HCT116 (cell line): ENCODE results near the gene PRSS33. TPM values are rescaled to one million over a fixed set of nuclear protein-coding genes. Genes with fewer than 3 reads are reported as not detected.

Experiments
- ATAC-seq: fragments of 200-7000 bp; cut with Tn5 transposase; 2 replicates; pipeline ENCODE4 v1.9.1; 2020; ENCODE audit warnings: mild to moderate bottlenecking, moderate library complexity
- BruUV-seq: library from RNA; stranded (reverse); fragments of 400-500 nt; replicated peaks from 2 replicates; lab custom pipeline; 2021; lab: Mats Ljungman, UMichigan
- CTCF ChIA-PET: fragments of 300-600 bp; sonication (Branson Sonifier 250); formaldehyde crosslinking; loops from one replicate; lab custom pipeline; 2021; ENCODE audit warnings: antibody characterized with exemption; lab: Charles Lee
- POLR2A ChIA-PET: fragments of 300-600, 350-600 bp; sonication (Branson Sonifier 250); formaldehyde crosslinking; loops from one replicate; lab custom pipeline; 2021; ENCODE audit warnings: antibody characterized with exemption; lab: Charles Lee
- RAD21 ChIA-PET, 2 experiments: fragments of 300-600 bp; sonication (Branson Sonifier 250); formaldehyde crosslinking; loops; one replicate each; lab custom pipeline; 2023; ENCODE audit warnings: low total read pairs in 2 of 2; ENCODE audit not compliant: uncharacterized antibody in 2 of 2, unreplicated experiment in 2 of 2, low non-redundant PET in 1 of 2; lab: Charles Lee
- DNase-seq: peaks from one replicate; pipeline ENCODE4 v3.0.0-alpha.2; 2010; ENCODE audit warnings: low read depth, low spot score
- H2AFZ ChIP-seq: fragments of 200-600 bp; shearing (Covaris generic), sonication (generic); 2 replicates; pipeline ENCODE4 v1.6.1; 2017; ENCODE audit warnings: low read depth, mixed run types, mixed read lengths, antibody characterized with exemption, low read length; ENCODE audit not compliant: poor library complexity, severe bottlenecking
- H3K27ac ChIP-seq: 2 replicates; pipeline ENCODE4 v1.5.1; 2012; ENCODE audit warnings: low read depth, low read length
- H3K27me3 ChIP-seq: fragments of 200-600 bp; sonication (generic); 2 replicates; pipeline ENCODE4 v1.6.1; 2016; ENCODE audit warnings: mixed run types, low read length, mixed read lengths; ENCODE audit not compliant: insufficient read depth
- H3K36me3 ChIP-seq, 2 experiments: fragments of 200-500 bp in 1 of 2; fragments of 200-600 bp in 1 of 2; sonication (Bioruptor generic) in 1 of 2; sonication (generic) in 1 of 2; 2 replicates each; pipeline versions ENCODE4 v1.5.1 to v1.6.1; 2014 to 2016; ENCODE audit warnings: low read length in 2 of 2, inconsistent platforms in 1 of 2, mixed read lengths in 1 of 2, mixed run types in 1 of 2; ENCODE audit not compliant: insufficient read depth in 2 of 2, control insufficient read depth in 1 of 2
- H3K4me1 ChIP-seq, 2 experiments: fragments of 200-600 bp in 1 of 2; sonication (generic) in 1 of 2; 2 replicates each; pipeline versions ENCODE4 v1.5.1 to v1.6.1; 2012 to 2017; ENCODE audit warnings: low read length in 2 of 2, inconsistent platforms in 1 of 2, mild to moderate bottlenecking in 1 of 2, mixed read lengths in 1 of 2, mixed run types in 1 of 2, moderate library complexity in 1 of 2; ENCODE audit not compliant: insufficient read depth in 2 of 2, control insufficient read depth in 1 of 2
- H3K4me2 ChIP-seq: fragments of 200-600 bp; sonication (generic); 2 replicates; pipeline ENCODE4 v1.6.1; 2017; ENCODE audit warnings: mixed run types, low read length, mixed read lengths
- H3K4me3 ChIP-seq, 2 experiments: fragments of 200-600 bp in 1 of 2; sonication (generic) in 1 of 2; replicated peaks in 1 of 2; 2 replicates each; pipeline ENCODE4 v1.5.1; 2011 to 2016; ENCODE audit warnings: low read length in 2 of 2, control low read depth in 1 of 2, low read depth in 1 of 2, mild to moderate bottlenecking in 1 of 2, mixed read lengths in 1 of 2, mixed run types in 1 of 2
- H3K79me2 ChIP-seq: fragments of 200-600 bp; sonication (generic); 2 replicates; pipeline ENCODE4 v1.6.1; 2017; ENCODE audit warnings: mild to moderate bottlenecking, mixed run types, low read length, moderate library complexity, mixed read lengths; ENCODE audit not compliant: insufficient read depth
- H3K9ac ChIP-seq: fragments of 200-600 bp; sonication (generic); 2 replicates; pipeline ENCODE4 v1.6.1; 2016; ENCODE audit warnings: low read length, mixed read lengths
- H3K9me2 ChIP-seq: fragments of 200-600 bp; sonication (generic), shearing (Covaris generic); 2 replicates; pipeline ENCODE4 v1.6.1; 2017; ENCODE audit warnings: mixed run types, mild to moderate bottlenecking, moderate library complexity; ENCODE audit not compliant: insufficient read depth
- H3K9me3 ChIP-seq, 2 experiments: fragments of 200-500 bp in 1 of 2; fragments of 200-600 bp in 1 of 2; sonication (Bioruptor generic) in 1 of 2; sonication (generic) in 1 of 2; 2 replicates each; pipeline ENCODE4 v1.6.1; 2014 to 2017; ENCODE audit warnings: low read length in 2 of 2, mixed read lengths in 2 of 2, inconsistent platforms in 1 of 2, low read depth in 1 of 2, mild to moderate bottlenecking in 1 of 2, mixed run types in 1 of 2, moderate library complexity in 1 of 2; ENCODE audit not compliant: control insufficient read depth in 1 of 2, insufficient read depth in 1 of 2
- H4K20me1 ChIP-seq: fragments of 200-600 bp; sonication (generic), shearing (Covaris generic); 2 replicates; pipeline ENCODE4 v1.6.1; 2017; ENCODE audit warnings: mixed run types, mild to moderate bottlenecking, moderate library complexity; ENCODE audit not compliant: insufficient read depth
- ATF3 ChIP-seq: IDR thresholded peaks from 2 replicates; pipeline ENCODE4 v1.6.1; 2012
- ELF1 ChIP-seq: IDR thresholded peaks from 2 replicates; pipeline ENCODE4 v1.6.1; 2012; ENCODE audit warnings: low read depth, borderline replicate concordance
- EZH2 ChIP-seq: fragments of 200-600 bp; sonication (generic); IDR thresholded peaks from 2 replicates; pipeline ENCODE4 v1.6.1; 2017; ENCODE audit warnings: antibody characterized with exemption, mixed run types
- FOSL1 ChIP-seq: IDR thresholded peaks from 2 replicates; pipeline ENCODE4 v1.6.1; 2012; ENCODE audit warnings: low read depth
- MAX ChIP-seq: IDR thresholded peaks from 2 replicates; pipeline ENCODE4 v1.6.1; 2012
- POLR2A ChIP-seq: IDR thresholded peaks from 2 replicates; pipeline ENCODE4 v1.7.0; 2011; ENCODE audit warnings: borderline replicate concordance; ENCODE audit not compliant: insufficient read depth, insufficient read length; ENCODE audit errors: extremely low read depth
- RAD21 ChIP-seq: IDR thresholded peaks from 2 replicates; pipeline ENCODE4 v1.6.1; 2012; ENCODE audit warnings: low read depth, mild to moderate bottlenecking
- REST ChIP-seq: IDR thresholded peaks from 2 replicates; pipeline ENCODE4 v1.6.1; 2012; ENCODE audit warnings: low read depth
- SIN3A ChIP-seq: IDR thresholded peaks from 2 replicates; pipeline ENCODE4 v1.6.1; 2012; ENCODE audit warnings: low read depth
- SP1 ChIP-seq: IDR thresholded peaks from 2 replicates; pipeline ENCODE4 v1.6.1; 2012; ENCODE audit warnings: low read depth
- SRF ChIP-seq: IDR thresholded peaks from 2 replicates; pipeline ENCODE4 v1.6.1; 2012; ENCODE audit warnings: low read depth
- TCF7L2 ChIP-seq: IDR thresholded peaks from 2 replicates; pipeline ENCODE4 v1.7.0; 2011; ENCODE audit warnings: borderline replicate concordance, inconsistent platforms; ENCODE audit not compliant: insufficient read depth, insufficient read length; ENCODE audit errors: extremely low read depth
- ZBTB33 ChIP-seq: IDR thresholded peaks from 2 replicates; pipeline ENCODE4 v1.6.1; 2011; ENCODE audit warnings: mild to moderate bottlenecking, low read length, moderate library complexity; ENCODE audit not compliant: insufficient replicate concordance; ENCODE audit errors: extremely low read depth
- ZNF274 ChIP-seq: fragments of 200-500 bp; sonication (Bioruptor generic); IDR thresholded peaks from 2 replicates; pipeline ENCODE4 v1.6.1; 2014; ENCODE audit warnings: mild to moderate bottlenecking, low read depth, low read length, inconsistent platforms
- intact Hi-C: fragments of 100-400 bp; cut with micrococcal nuclease; formaldehyde crosslinking; loops from 2 replicates; pipeline ENCODE4 v1.10.0; 2022
- total RNA-seq: library from RNA; stranded (reverse); gene quantifications from one replicate; pipeline ENCODE4 v1.2.1, GENCODE V29; 2021; ENCODE audit not compliant: unreplicated experiment

The PRSS33 gene
- total RNA-seq, 1 experiment from 2014 or later, result not detected

GRCh38 chr16:2831203-2831602, 43.8 kb upstream of the PRSS33 start:
- Histone ChIP-seq H3K4me1 (peaks cover 5 to 14% of the 10 kb centered on the region in 2 experiments), H3K9ac (no peak overlapping the region), H3K4me2 (no peak overlapping the region), H2AFZ (no peak overlapping the region), H3K79me2 (no peaks in the 10 kb centered on the region), H3K9me2 (no peaks in the 10 kb centered on the region), H3K4me3 (no peak overlapping the region), H4K20me1 (no peaks in the 10 kb centered on the region), H3K27ac (no peak overlapping the region), H3K36me3 (no peaks in the 10 kb centered on the region), H3K27me3 (no peaks in the 10 kb centered on the region), H3K9me3 (no peaks in the 10 kb centered on the region)
- ChIA-PET POLR2A (no interaction called here), CTCF (no interaction called here), RAD21 (no interaction called here)
- no TSS peak for BruUV-seq
- no peak for ATAC-seq
- intact Hi-C loops, result no loop called here
- no peak for TF ChIP-seq ZBTB33
- no peak for TF ChIP-seq POLR2A
- no peak for TF ChIP-seq ELF1
- TF ChIP-seq ZNF274, result no peak
- TF ChIP-seq RAD21, result no peak
- no peak for TF ChIP-seq TCF7L2
- TF ChIP-seq SP1, result no peak
- no peak for TF ChIP-seq FOSL1
- no peak for TF ChIP-seq ATF3
- no peak for TF ChIP-seq REST
- no peak for TF ChIP-seq MAX
- TF ChIP-seq SRF, result no peak
- TF ChIP-seq EZH2, result no peak
- no peak for TF ChIP-seq SIN3A
- no peak for DNase-seq
